HG03025 (cell line): ENCODE data around the gene ACER2.

ENCODE experiments used
- ATAC-seq: cut with Tn5 transposase; IDR thresholded peaks from one replicate; pipeline ENCODE4 v1.9.1; 2021; ENCODE audit warnings: mild to moderate bottlenecking, moderate library complexity; ENCODE audit not compliant: unreplicated experiment, low FRiP score

Gene ACER2

GRCh38 chr9:19445452-19445851 lies 36.6 kb downstream of the ACER2 start:
- ATAC-seq, result no peak

GRCh38 chr9:19446361-19446861 lies 37.6 kb downstream of the ACER2 start:
- ATAC-seq, result no peak

- ATAC-seq, result peak; percentile 77
Observed at GRCh38 chr9:19451240-19452087, 42.7 kb downstream of the ACER2 start.

GRCh38 chr9:19456426-19456825 lies 47.6 kb downstream of the ACER2 start:
- ATAC-seq, result no peak

GRCh38 chr9:19456996-19457692 lies 48.3 kb downstream of the ACER2 start:
- ATAC-seq, result peak; percentile 85

- ATAC-seq, result peak; percentile 9
Observed at GRCh38 chr9:19457693-19458009, 48.8 kb downstream of the ACER2 start.

- ATAC-seq, result no peak
Observed at GRCh38 chr9:19460243-19460642, 51.4 kb downstream of the ACER2 start.

GRCh38 chr9:19461135-19461534 lies 52.3 kb downstream of the ACER2 start:
- no peak for ATAC-seq

- ATAC-seq, result no peak
Observed at GRCh38 chr9:19464061-19464763, 55.4 kb downstream of the ACER2 start.

- peak; percentile 92 for ATAC-seq
Observed at GRCh38 chr9:19464764-19465585, 56.2 kb downstream of the ACER2 start.

- ATAC-seq, result no peak
Observed at GRCh38 chr9:19465586-19466279, 56.9 kb downstream of the ACER2 start.

- no peak for ATAC-seq
Observed at GRCh38 chr9:19466280-19466639, 57.5 kb downstream of the ACER2 start.

GRCh38 chr9:19469271-19469670 lies 60.5 kb downstream of the ACER2 start:
- ATAC-seq, result no peak

- ATAC-seq, result no peak
Observed at GRCh38 chr9:19470567-19470966, 61.8 kb downstream of the ACER2 start.

GRCh38 chr9:19470981-19471650 lies 62.3 kb downstream of the ACER2 start:
- no peak for ATAC-seq

- ATAC-seq, result peak; percentile 62
Observed at GRCh38 chr9:19471737-19472648, 63.2 kb downstream of the ACER2 start.

GRCh38 chr9:19473605-19474004 lies 64.8 kb downstream of the ACER2 start:
- no peak for ATAC-seq

GRCh38 chr9:19479874-19480273 lies 71.1 kb downstream of the ACER2 start:
- ATAC-seq, result no peak
